GM21367 (cell line): ENCODE results near the gene CTAG1A.
"Not testable (repeated sequence)": the region's sequence is repeated elsewhere in the genome, so short reads cannot be mapped to it uniquely, and the experiment has no call there.

Experiments
- ATAC-seq: cut with Tn5 transposase; IDR thresholded peaks from one replicate; pipeline ENCODE4 v1.9.1; 2021; ENCODE audit not compliant: unreplicated experiment

The CTAG1A gene

GRCh38 chrX:154570361-154570760, 14.6 kb upstream of the CTAG1A start:
- ATAC-seq, result not testable (repeated sequence)

DNA sequence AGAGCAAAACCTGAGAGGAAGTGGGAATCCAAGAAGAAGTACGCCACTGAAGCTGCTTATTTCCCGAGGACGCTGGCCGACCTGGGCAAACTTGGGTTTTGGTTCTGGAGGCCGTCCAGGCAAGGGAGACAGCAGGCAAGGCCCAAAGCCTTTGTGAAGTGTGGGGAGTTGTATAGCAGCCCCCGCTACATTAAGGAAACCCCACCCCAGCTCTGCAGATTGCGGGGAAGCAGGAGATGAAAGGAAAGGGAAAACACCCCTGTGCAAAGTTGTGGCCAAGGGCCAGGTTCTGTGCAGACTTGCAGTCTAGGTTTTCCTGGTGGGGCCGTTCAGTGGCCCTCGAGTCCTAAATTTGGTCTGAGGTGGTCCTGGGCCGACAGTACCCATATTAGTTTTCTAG, 11.9 kb upstream of the CTAG1A start:
- ATAC-seq, result not testable (repeated sequence)

DNA sequence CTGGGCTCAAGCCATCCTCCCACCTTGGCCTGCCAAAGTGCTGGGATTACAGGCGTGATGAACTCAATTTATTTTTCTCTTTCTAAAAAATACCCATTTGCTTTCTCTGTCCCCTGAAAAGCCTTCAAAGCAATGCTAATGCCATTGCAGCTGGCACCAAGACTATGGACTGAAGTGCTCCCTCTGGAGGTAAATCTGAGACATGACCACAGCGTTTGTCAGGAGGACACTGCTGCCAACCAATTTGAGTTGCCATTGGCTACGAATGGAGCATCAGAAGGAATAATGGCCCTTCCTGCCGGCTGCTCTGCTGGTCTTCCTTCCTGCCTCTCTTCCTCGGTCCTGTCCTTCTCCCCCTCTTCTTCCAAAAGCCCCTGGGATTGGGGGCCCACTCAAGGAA, 9.9 kb upstream of the CTAG1A start:
- not testable (repeated sequence) for ATAC-seq

- ATAC-seq, result not testable (repeated sequence)
These were observed 1.9 kb upstream of the CTAG1A start for GRCh38 chrX:154582994-154583393.

DNA sequence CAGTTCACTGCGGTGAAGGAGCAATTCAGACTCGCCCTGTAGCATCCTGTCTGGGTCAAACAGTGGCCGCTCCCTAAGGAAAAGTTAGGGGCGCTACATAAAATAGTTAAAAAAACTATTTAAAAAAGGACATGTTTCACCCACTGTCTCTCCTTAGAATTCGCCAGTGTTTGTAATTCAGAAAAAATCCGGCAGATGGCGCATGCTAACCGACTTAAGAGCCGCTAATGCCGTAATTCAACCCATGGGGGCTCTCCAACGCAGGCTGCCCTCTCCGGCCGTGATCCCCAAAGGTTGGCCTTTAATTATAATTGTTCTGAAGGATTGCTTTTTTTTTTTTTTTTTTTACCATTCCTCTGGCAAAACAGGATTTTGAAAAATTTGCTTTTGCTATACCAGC, 5.5 kb downstream of the CTAG1A start:
- not testable (repeated sequence) for ATAC-seq

DNA sequence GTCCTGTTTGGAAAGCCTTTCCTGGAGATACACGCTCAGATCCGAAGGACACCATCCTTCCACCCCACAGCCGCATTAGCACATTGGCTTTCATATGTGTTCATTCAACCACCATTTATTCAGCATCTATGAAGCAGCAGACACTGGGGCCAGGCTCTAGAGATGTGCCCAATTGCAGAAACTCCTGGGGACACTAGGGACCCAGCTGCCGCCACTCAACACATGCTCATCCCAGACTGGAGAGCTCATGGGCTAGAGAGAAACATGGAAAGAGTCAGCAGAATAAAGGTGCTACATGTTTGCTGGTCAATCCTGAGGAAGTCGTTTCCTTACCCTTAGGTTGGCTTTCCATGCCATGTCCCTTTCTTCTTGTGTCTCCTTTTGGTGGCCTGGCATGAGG, 7.6 kb downstream of the CTAG1A start:
- ATAC-seq, result no peak

DNA sequence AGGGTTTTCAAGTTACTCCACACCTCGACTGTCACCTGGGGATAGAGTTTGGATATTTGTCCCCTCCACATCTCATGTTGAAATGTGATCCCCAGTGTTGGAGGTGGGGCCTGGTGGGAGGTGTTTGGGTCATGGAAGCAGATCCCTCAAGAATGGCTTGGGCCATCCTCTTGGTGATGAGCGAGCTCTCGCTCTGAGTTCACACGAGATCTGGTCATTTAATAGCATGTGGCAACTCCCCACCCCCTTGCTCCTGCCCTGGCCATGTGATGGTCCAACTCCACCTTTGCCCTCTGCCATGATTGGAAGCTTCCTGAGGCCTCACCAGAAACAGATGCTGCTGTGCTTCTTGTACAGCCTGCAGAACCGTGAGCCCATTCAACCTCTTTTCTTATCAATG, 8.3 kb downstream of the CTAG1A start:
- ATAC-seq, result no peak

- ATAC-seq, result no peak
These were observed 9.6 kb downstream of the CTAG1A start for GRCh38 chrX:154594491-154594890.

GRCh38 chrX:154595559-154596249, 10.8 kb downstream of the CTAG1A start:
- ATAC-seq, result no peak

GRCh38 chrX:154596290-154596929, 11.5 kb downstream of the CTAG1A start:
- no peak for ATAC-seq

DNA sequence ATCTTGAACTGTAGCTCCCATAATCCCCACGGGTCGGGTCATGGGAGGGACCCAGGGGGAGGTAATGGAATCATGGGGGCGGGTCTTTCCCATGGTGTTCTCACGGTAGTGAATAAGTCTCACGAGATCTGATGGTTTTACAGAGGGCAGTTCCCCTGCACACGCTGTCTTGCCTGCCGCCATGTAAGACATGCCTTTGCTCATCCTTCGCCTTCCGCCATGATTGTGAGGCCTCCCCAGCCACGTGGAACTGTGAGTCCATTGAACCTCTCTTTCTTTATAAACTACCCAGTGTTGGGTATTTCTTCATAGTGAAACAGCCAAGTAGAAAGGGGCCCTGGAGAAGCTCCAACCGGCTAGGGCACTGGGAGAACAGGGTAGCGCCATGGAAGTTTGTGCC, 12.3 kb downstream of the CTAG1A start:
- ATAC-seq, result no peak

GRCh38 chrX:154598656-154599055, 13.7 kb downstream of the CTAG1A start:
- ATAC-seq, result no peak

- no peak for ATAC-seq
These were observed 14.6 kb downstream of the CTAG1A start for GRCh38 chrX:154599531-154599930.

DNA sequence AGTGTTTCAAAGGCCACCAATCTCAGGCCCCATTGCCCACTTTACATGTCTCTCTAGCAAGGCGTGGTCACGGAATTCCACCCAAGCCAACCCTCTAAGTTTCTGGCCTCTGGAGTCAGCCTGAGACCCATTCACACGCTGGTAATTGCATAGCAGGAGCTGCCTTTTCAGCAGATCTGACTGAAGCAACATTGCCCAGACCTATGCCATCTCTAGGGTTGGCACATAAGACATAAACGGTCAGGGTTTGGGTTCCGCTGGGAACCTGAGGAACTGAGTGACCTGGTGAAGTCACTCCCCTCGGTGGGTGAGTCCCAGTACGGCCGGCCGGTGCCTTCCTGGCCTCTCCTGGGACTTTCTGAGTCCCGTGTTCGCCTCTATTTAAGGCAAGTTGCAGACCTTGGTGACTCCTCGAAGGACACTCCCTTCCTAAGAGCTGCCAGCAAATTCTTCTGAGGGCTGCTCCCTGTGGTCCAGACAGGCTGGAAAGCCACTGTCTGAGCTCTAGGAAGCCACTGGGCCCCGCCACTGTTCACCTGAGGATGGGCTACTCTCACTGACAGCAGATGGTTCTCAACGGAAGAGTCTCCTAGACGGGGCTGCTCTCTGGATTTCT, 15.9 kb downstream of the CTAG1A start:
- no peak for ATAC-seq

- no peak for ATAC-seq
These were observed 17.3 kb downstream of the CTAG1A start for GRCh38 chrX:154602226-154602625.

GRCh38 chrX:154602766-154603437, 18.0 kb downstream of the CTAG1A start:
- ATAC-seq, result no peak

- no peak for ATAC-seq
These were observed 18.8 kb downstream of the CTAG1A start for GRCh38 chrX:154603438-154604430.

- no peak for ATAC-seq
These were observed 20.6 kb downstream of the CTAG1A start for GRCh38 chrX:154605566-154605965.

DNA sequence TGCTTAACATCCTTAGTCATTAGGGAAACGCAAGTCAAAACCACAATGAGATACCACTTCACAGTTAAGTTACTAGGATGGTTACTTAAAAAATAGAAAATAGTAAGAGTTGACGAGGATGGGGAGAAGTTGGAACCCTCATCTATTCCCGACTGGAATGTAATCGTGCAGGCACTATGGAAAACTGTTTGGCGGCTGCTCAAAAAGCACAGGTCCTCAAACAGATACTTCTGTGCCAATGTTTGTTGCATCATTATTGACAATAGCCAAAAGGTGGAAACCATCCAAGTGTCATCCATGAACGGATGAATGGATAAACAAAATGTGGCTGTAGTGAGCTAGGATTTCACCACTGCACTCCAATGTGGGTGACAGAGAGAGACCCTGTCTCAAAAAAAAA, 22.4 kb downstream of the CTAG1A start:
- no peak for ATAC-seq

DNA sequence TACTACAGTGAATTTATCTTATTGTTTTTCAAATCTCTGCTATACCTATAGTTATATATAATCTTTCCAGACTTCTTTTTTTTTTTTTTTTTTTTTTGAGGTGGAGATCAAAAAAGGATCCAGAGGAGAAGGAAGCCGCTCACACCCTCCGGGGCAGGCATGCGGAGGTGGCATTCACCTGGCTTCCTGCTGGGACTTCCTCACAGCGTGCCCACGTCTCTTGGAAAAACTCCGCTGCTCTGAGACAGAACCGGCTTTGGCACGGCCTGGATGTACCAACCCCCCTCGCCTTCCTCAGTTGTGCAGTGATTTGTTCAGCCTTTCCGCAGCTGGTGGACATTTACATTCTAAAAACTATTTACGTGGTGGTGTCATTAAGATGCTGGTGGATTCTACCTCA, 23.0 kb downstream of the CTAG1A start:
- not testable (repeated sequence) for ATAC-seq

DNA sequence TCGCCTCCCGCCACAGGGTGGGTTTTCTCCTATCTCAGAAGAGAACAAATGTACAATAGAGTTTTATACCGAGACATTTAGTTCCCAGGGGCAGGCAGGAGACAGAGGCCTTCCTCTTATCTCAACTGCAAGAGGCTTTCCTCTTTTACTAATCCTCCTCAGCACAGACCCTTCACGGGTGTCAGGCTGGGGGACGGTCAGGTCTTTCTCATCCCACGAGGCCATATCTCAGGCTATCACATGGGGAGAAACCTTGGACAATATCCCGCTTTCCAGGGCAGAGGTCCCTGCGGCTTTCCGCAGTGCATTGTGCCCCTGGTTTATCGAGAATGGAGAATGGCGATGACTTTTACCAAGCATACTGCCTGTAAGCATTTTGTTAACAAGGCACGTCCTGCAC, 23.9 kb downstream of the CTAG1A start:
- ATAC-seq, result not testable (repeated sequence)
